Mononuclear cell (primary cell): ENCODE measurements around the gene MS4A12. TPM values are rescaled to one million over a fixed set of nuclear protein-coding genes. Genes with fewer than 3 reads are reported as not detected.
"Not testable (repeated sequence)": the region's sequence is repeated elsewhere in the genome, so short reads cannot be mapped to it uniquely, and the experiment has no call there.

ENCODE experiments used
- H3K27me3 ChIP-seq: 2 replicates; pipeline ENCODE4 v1.6.0; 2011; ENCODE audit warnings: low read length, control low read depth; ENCODE audit not compliant: insufficient read depth
- H3K4me1 ChIP-seq: 2 replicates; pipeline ENCODE4 v1.5.1; 2011; ENCODE audit warnings: mild to moderate bottlenecking, low read length, control low read depth; ENCODE audit not compliant: insufficient read depth
- H3K4me3 ChIP-seq: 2 replicates; pipeline ENCODE4 v1.5.1; 2011; ENCODE audit warnings: mild to moderate bottlenecking, low read length, moderate library complexity
- H3K9me3 ChIP-seq: 2 replicates; pipeline ENCODE4 v1.5.1; 2011; ENCODE audit warnings: low read depth, mild to moderate bottlenecking, control low read depth, low read length
- total RNA-seq: library from RNA; depleted of rRNA; stranded (reverse); fragments of >200 nt; gene quantifications from one replicate; pipeline ENCODE4 v1.2.3, GENCODE V29; 2012

The MS4A12 gene
- total RNA-seq, 1 donor = not detected

GRCh38 chr11:60500276-60500910, 7.8 kb downstream of the MS4A12 start:
- Histone ChIP-seq H3K27me3 (no peaks in the 10 kb centered on the region), H3K9me3 (no peaks in the 10 kb centered on the region), H3K4me1 (peaks cover 14% of the 10 kb centered on the region), H3K4me3 (no peak overlapping the region)

GRCh38 chr11:60502221-60502775, 9.7 kb downstream of the MS4A12 start:
- no peaks in the 10 kb centered on the region for H3K27me3 ChIP-seq
- no peaks in the 10 kb centered on the region for H3K9me3 ChIP-seq
- H3K4me3 ChIP-seq = no peak overlapping the region
- peaks cover 14% of the 10 kb centered on the region for H3K4me1 ChIP-seq

GRCh38 chr11:60504219-60504905, 11.8 kb downstream of the MS4A12 start:
- Histone ChIP-seq H3K27me3 (no peaks in the 10 kb centered on the region), H3K9me3 (no peaks in the 10 kb centered on the region), H3K4me1 (no peaks in the 10 kb centered on the region), H3K4me3 (no peak overlapping the region)

- H3K27me3 ChIP-seq, H3K4me1 ChIP-seq, H3K9me3 ChIP-seq, H3K4me3 ChIP-seq: not testable (repeated sequence)
Observed at GRCh38 chr11:60509609-60510008, 17.0 kb downstream of the MS4A12 start.

GRCh38 chr11:60510209-60510608, 17.6 kb downstream of the MS4A12 start:
- not testable (repeated sequence) for H3K27me3 ChIP-seq, H3K9me3 ChIP-seq, H3K4me1 ChIP-seq, H3K4me3 ChIP-seq

GRCh38 chr11:60511393-60511792, 18.8 kb downstream of the MS4A12 start:
- no peaks in the 10 kb centered on the region for H3K4me1 ChIP-seq
- no peaks in the 10 kb centered on the region for H3K27me3 ChIP-seq
- no peak overlapping the region for H3K4me3 ChIP-seq
- no peaks in the 10 kb centered on the region for H3K9me3 ChIP-seq

- Histone ChIP-seq H3K9me3 (no peaks in the 10 kb centered on the region), H3K4me1 (no peaks in the 10 kb centered on the region), H3K27me3 (no peaks in the 10 kb centered on the region), H3K4me3 (no peak overlapping the region)
Observed at GRCh38 chr11:60512651-60513225, 20.2 kb downstream of the MS4A12 start.

- no peaks in the 10 kb centered on the region for H3K4me1 ChIP-seq
- H3K4me3 ChIP-seq = no peak overlapping the region
- H3K9me3 ChIP-seq = no peaks in the 10 kb centered on the region
- H3K27me3 ChIP-seq = no peaks in the 10 kb centered on the region
Observed at GRCh38 chr11:60513496-60514460, 21.2 kb downstream of the MS4A12 start.

GRCh38 chr11:60515144-60515855, 22.7 kb downstream of the MS4A12 start, which contains the start of gene MS4A13:
Gene MS4A13, plus strand, starts transcription at chr11:60515392. Its CDS starts 2,692 bp downstream, at chr11:60518084.
- H3K27me3 ChIP-seq = no peaks in the 10 kb centered on the region
- H3K9me3 ChIP-seq = no peaks in the 10 kb centered on the region
- H3K4me3 ChIP-seq = no peak within 1 kb of the TSS
- no peaks in the 10 kb centered on the region for H3K4me1 ChIP-seq

- Histone ChIP-seq H3K9me3 (no peaks in the 10 kb centered on the region), H3K4me1 (no peaks in the 10 kb centered on the region), H3K4me3 (no peak overlapping the region), H3K27me3 (no peaks in the 10 kb centered on the region)
Observed at GRCh38 chr11:60528465-60528864, 35.9 kb downstream of the MS4A12 start.

GRCh38 chr11:60528934-60529333, 36.4 kb downstream of the MS4A12 start:
- no peaks in the 10 kb centered on the region for H3K4me1 ChIP-seq
- no peak overlapping the region for H3K4me3 ChIP-seq
- H3K27me3 ChIP-seq = no peaks in the 10 kb centered on the region
- no peaks in the 10 kb centered on the region for H3K9me3 ChIP-seq

- Histone ChIP-seq H3K4me1 (no peaks in the 10 kb centered on the region), H3K4me3 (no peak overlapping the region), H3K27me3 (no peaks in the 10 kb centered on the region), H3K9me3 (no peaks in the 10 kb centered on the region)
Observed at GRCh38 chr11:60530454-60531100, 38.0 kb downstream of the MS4A12 start.

- H3K4me3 ChIP-seq, H3K9me3 ChIP-seq, H3K27me3 ChIP-seq, H3K4me1 ChIP-seq: not testable (repeated sequence)
Observed at GRCh38 chr11:60532383-60532782, 39.8 kb downstream of the MS4A12 start.

GRCh38 chr11:60538627-60539026, 46.0 kb downstream of the MS4A12 start:
- H3K27me3 ChIP-seq, H3K9me3 ChIP-seq, H3K4me1 ChIP-seq, H3K4me3 ChIP-seq: not testable (repeated sequence)
